ENCODE measurements around the gene CLK3. TPM values are rescaled to one million over a fixed set of nuclear protein-coding genes. Genes with fewer than 3 reads are reported as not detected.

CLK3 gene
- total and polyA plus RNA-seq, 2 of the 13 experiments (the other 11 are each of a cell fraction or from before 2014, with no cell fraction given): 41.5 to 82.0 TPM

DNA sequence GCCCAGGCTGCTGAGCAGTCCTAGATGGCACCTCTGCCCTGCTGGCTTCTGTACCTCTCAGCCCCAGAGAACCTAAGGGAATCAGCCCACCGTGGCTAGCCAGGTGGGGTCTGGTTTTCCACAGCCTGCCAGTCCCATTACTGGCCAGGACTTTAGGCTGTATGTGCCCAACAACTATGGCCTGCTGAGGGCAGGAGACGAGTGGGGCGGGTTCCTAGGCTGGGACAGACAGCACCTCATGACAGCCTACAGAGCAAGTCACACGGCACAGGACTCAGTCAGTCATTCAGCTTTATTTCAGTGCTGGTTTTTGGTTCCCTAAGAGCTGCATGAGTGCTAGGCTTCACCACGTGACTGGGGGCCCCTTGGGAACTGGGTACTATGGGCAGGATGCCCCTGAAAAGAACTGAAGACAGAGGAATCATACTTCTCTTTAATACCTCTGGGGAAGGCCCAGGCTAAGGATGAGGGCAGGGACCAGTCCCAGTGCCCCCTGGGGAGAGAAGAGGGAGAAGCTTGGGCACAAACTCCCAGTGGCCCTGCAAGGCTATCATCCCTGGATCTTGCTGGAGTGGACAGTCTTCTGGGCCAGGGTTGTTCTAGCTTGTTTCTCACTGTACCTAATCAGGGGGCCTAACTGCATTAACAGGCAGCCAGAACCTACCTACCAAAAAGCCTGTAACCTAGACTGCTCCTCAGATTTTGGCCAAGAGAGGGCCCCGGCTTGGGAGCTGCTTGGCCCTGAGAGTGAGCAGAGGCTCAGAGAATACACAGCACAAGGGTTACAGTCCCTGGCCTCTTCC lies 14.8 kb downstream of the CLK3 start:
- Histone ChIP-seq H3K4me1 (ENCODE audit: insufficient read depth, low read length) (peaks cover 20% of the 10 kb centered on the region), H3K9ac (ENCODE audit: insufficient read depth, low read depth, low read length) (no peak overlapping the region), H3K9me3 (ENCODE audit: low read length) (no peaks in the 10 kb centered on the region), H3K27ac (ENCODE audit: extremely low read length, insufficient read depth, low read length) (peak overlapping the region; percentile 44), H4K20me1 (ENCODE audit: insufficient read depth, low read length) (peaks cover 22% of the 10 kb centered on the region), H3K27me3 (ENCODE audit: control insufficient read depth in 1 of 2, insufficient read depth in 2 of 2, low read length in 2 of 2) (no peaks in the 10 kb centered on the region), H2AFZ (ENCODE audit: low read length) (no peak overlapping the region), H3K79me2 (ENCODE audit: insufficient read depth, low read length) (no peaks in the 10 kb centered on the region), H3K4me2 (ENCODE audit: low read depth, low read length) (no peak overlapping the region), H3K4me3 (replicated peaks in 1 of 3; ENCODE audit: insufficient read depth in 1 of 3, low read depth in 2 of 3, low read length in 3 of 3) (no peak overlapping the region), H3K36me3 (replicated peaks in 1 of 2; ENCODE audit: control insufficient read depth in 1 of 2, insufficient read depth in 2 of 2, low read length in 2 of 2) (peaks cover 60 to 87% of the 10 kb centered on the region in 2 experiments)
- no TSS peak for BruUV-seq (replicated peaks)
- in situ Hi-C loops (cut with HindIII; ENCODE audit: extremely low pct_ligation_motif_present, low pct_unique_long_range_greater_than_20kb): loop anchor here (10.0 kb wide), 1 partner anchor 324 kb away; the partner anchor contains the start of gene RPP25
- CTCF ChIA-PET (ENCODE audit: low intra/inter-chr PET ratio, low total read pairs): interaction anchor here (1.8 to 2.9 kb wide), 4 partner anchors 9 to 256 kb away, joined by 4 to 22 read pairs (median 16); no protein-coding TSS in a partner anchor
- no peak for DNase-seq (ENCODE audit: low spot score)
- intact Hi-C loops (cut with micrococcal nuclease; ENCODE audit: unreplicated experiment): no loop called here
- FAIRE-seq: no peak
- WGBS (ENCODE audit: low lambda C conversion rate): 96% methylated on average over 5 of the region's 6 CpGs
- no peak for ATAC-seq
- POLR2A ChIA-PET: interaction anchor here (0.6 to 2.5 kb wide), 5 partner anchors 15 to 154 kb away, joined by 3 to 12 read pairs (median 4); partner anchors contain the start of gene CLK3
- TF ChIP-seq ZNF614 (CRISPR knock-in tag; IDR thresholded peaks at IDR 0.05; ENCODE audit: borderline replicate concordance) (no peak), TCF12 (IDR thresholded peaks at IDR 0.05) (no peak), TCF12 (CRISPR knock-in tag; IDR thresholded peaks at IDR 0.05) (no peak), NFKBIZ (CRISPR knock-in tag; IDR thresholded peaks at IDR 0.05) (no peak), RBM22 (optimal IDR thresholded peaks at IDR 0.05; ENCODE audit: low read length) (peak; percentile 94), MTF2 (CRISPR knock-in tag; IDR thresholded peaks at IDR 0.05; ENCODE audit: borderline replicate concordance) (no peak), ETS1 (CRISPR knock-in tag; IDR thresholded peaks at IDR 0.05) (no peak), ZNF44 (CRISPR knock-in tag; IDR thresholded peaks at IDR 0.05) (no peak), ZNF749 (CRISPR knock-in tag; IDR thresholded peaks at IDR 0.05; ENCODE audit: borderline replicate concordance) (no peak), TP53 (CRISPR knock-in tag; conservative IDR thresholded peaks at IDR 0.05) (no peak), ZNF7 (CRISPR knock-in tag; IDR thresholded peaks at IDR 0.05) (no peak), SP2 (CRISPR knock-in tag; IDR thresholded peaks at IDR 0.05) (no peak), CSRNP2 (CRISPR knock-in tag; conservative IDR thresholded peaks at IDR 0.05; ENCODE audit: low read depth) (no peak), RAD51 (IDR thresholded peaks at IDR 0.05; ENCODE audit: borderline replicate concordance) (no peak), POLR2G (IDR thresholded peaks at IDR 0.05; ENCODE audit: low read depth, low read length) (peak; percentile 10), POLR2A (IDR thresholded peaks at IDR 0.05; ENCODE audit: insufficient read depth in 1 of 2, low read depth in 2 of 2, low read length in 2 of 2) (peak in 1 of 2 experiments; percentile 54; a peak in 2 of 4 replicates)
- TF ChIP-seq, protein P1, sequence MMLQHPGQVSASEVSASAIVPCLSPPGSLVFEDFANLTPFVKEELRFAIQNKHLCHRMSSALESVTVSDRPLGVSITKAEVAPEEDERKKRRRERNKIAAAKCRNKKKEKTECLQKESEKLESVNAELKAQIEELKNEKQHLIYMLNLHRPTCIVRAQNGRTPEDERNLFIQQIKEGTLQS (CRISPR knock-in tag; IDR thresholded peaks at IDR 0.05): no peak
- TF ChIP-seq, protein P2, sequence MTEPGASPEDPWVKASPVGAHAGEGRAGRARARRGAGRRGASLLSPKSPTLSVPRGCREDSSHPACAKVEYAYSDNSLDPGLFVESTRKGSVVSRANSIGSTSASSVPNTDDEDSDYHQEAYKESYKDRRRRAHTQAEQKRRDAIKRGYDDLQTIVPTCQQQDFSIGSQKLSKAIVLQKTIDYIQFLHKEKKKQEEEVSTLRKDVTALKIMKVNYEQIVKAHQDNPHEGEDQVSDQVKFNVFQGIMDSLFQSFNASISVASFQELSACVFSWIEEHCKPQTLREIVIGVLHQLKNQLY (CRISPR knock-in tag; IDR thresholded peaks at IDR 0.05): no peak
